WERI-Rb-1 (cell line): Measurements from ENCODE around the gene ALPI.
A peak's percentile ranks its signal among the peaks of the same experiment; 100 is the strongest.

Experiments
- DNase-seq: peaks from one replicate; pipeline ENCODE4 v3.0.0-alpha.2; 2020
- H3K27ac ChIP-seq: fragments of 250-450 bp; sonication (Bioruptor Pico); 2 replicates; pipeline ENCODE4 v1.5.1; 2020; ENCODE audit warnings: mild to moderate bottlenecking, moderate library complexity
- H3K27me3 ChIP-seq: fragments of 250-450 bp; sonication (Bioruptor Pico); 2 replicates; pipeline ENCODE4 v1.5.1; 2021; ENCODE audit warnings: mild to moderate bottlenecking, low read depth, moderate library complexity; ENCODE audit not compliant: insufficient read depth, severe bottlenecking
- H3K36me3 ChIP-seq: fragments of 250-450 bp; sonication (Bioruptor Pico); 2 replicates; pipeline ENCODE4 v1.5.1; 2020; ENCODE audit warnings: mild to moderate bottlenecking, moderate library complexity
- H3K4me3 ChIP-seq: 2 replicates; pipeline ENCODE4 v1.5.1; 2011; ENCODE audit warnings: low read depth, mild to moderate bottlenecking, control low read depth, low read length
- H3K9me3 ChIP-seq: fragments of 250-450 bp; sonication (Bioruptor Pico); 2 replicates; pipeline ENCODE4 v1.5.1; 2021; ENCODE audit warnings: mild to moderate bottlenecking, moderate library complexity; ENCODE audit not compliant: severe bottlenecking
- CTCF ChIP-seq: IDR thresholded peaks from 2 replicates; pipeline ENCODE4 v1.5.1; 2011; ENCODE audit warnings: low read depth, mild to moderate bottlenecking, control low read depth, inconsistent platforms, low read length

ALPI gene

GRCh38 chr2:232485757-232486557 lies 30.0 kb downstream of the ALPI start:
- peak overlapping the region; percentile 38 for H3K4me3 ChIP-seq
- no peaks in the 10 kb centered on the region for H3K36me3 ChIP-seq
- peaks cover 42% of the 10 kb centered on the region for H3K27me3 ChIP-seq
- DNase-seq = no peak
- no peak for TF ChIP-seq CTCF
- H3K27ac ChIP-seq = no peak overlapping the region
- H3K9me3 ChIP-seq = no peaks in the 10 kb centered on the region

- Histone ChIP-seq H3K36me3 (no peaks in the 10 kb centered on the region), H3K9me3 (no peaks in the 10 kb centered on the region), H3K27ac (no peak overlapping the region), H3K4me3 (peak overlapping the region; percentile 33), H3K27me3 (peaks cover 42% of the 10 kb centered on the region)
- no peak for DNase-seq
- TF ChIP-seq CTCF = no peak
Measured at GRCh38 chr2:232486558-232487384, 30.8 kb downstream of the ALPI start.

- Histone ChIP-seq H3K27ac (no peak within 1 kb of the TSS), H3K27me3 (peaks cover 42% of the 10 kb centered on the region), H3K36me3 (no peaks in the 10 kb centered on the region), H3K4me3 (peak within 1 kb of the TSS; percentile 33), H3K9me3 (no peaks in the 10 kb centered on the region)
- peak; percentile 39 for DNase-seq
- TF ChIP-seq CTCF = no peak
Measured at GRCh38 chr2:232487385-232488096, 31.6 kb downstream of the ALPI start, which contains the start of gene ECEL1. ECEL1 (minus strand) TSS chr2:232487834; CDS start chr2:232486653, 1,181 bp downstream.

- Histone ChIP-seq H3K27me3 (peaks cover 42% of the 10 kb centered on the region), H3K4me3 (peak overlapping the region; percentile 7; the same call in 1 of the 2 replicates), H3K9me3 (no peaks in the 10 kb centered on the region), H3K27ac (no peak overlapping the region), H3K36me3 (no peaks in the 10 kb centered on the region)
- peak; percentile 43 for TF ChIP-seq CTCF
- no peak for DNase-seq
Measured at GRCh38 chr2:232488097-232488711, 32.3 kb downstream of the ALPI start.

GRCh38 chr2:232488721-232489300 lies 32.9 kb downstream of the ALPI start:
- no peak for DNase-seq
- TF ChIP-seq CTCF = no peak
- Histone ChIP-seq H3K9me3 (no peaks in the 10 kb centered on the region), H3K36me3 (no peaks in the 10 kb centered on the region), H3K27ac (no peak overlapping the region), H3K4me3 (no peak overlapping the region), H3K27me3 (peaks cover 42% of the 10 kb centered on the region)
